ENCODE results near the gene KRT9.
"Not testable (repeated sequence)": the region's sequence is repeated elsewhere in the genome, so short reads cannot be mapped to it uniquely, and the experiment has no call there.

Gene KRT9

GRCh38 chr17:41585301-41586056 is 13.6 kb upstream of the KRT9 start:
- no peak for DNase-seq (ENCODE audit: low read depth)
- H3K4me3 ChIP-seq (ENCODE audit: low read depth, low read length) = no peak overlapping the region
- no peak for TF ChIP-seq CTCF (conservative IDR thresholded peaks at IDR 0.05; ENCODE audit: low read depth, low read length)

- not testable (repeated sequence) for H3K4me3 ChIP-seq (ENCODE audit: low read depth, low read length); DNase-seq (ENCODE audit: low read depth)
Measured at GRCh38 chr17:41584331-41584927, 12.6 kb upstream of the KRT9 start.

- H3K4me3 ChIP-seq (ENCODE audit: low read depth, low read length) = no peak overlapping the region
Measured at GRCh38 chr17:41583137-41584127, 11.6 kb upstream of the KRT9 start.

GRCh38 chr17:41582061-41582968 is 10.5 kb upstream of the KRT9 start:
- not testable (repeated sequence) for DNase-seq (ENCODE audit: low read depth); H3K4me3 ChIP-seq (ENCODE audit: low read depth, low read length)

More at GRCh38 chr17:41583137-41584127, 11.6 kb upstream of the KRT9 start:
- no peak for DNase-seq (ENCODE audit: low read depth)
- TF ChIP-seq CTCF (conservative IDR thresholded peaks at IDR 0.05; ENCODE audit: low read depth, low read length) = no peak

- TF ChIP-seq CTCF (conservative IDR thresholded peaks at IDR 0.05; ENCODE audit: low read depth, low read length) = no peak
- H3K4me3 ChIP-seq (ENCODE audit: low read depth, low read length) = no peak overlapping the region
- DNase-seq (ENCODE audit: low read depth) = no peak
Measured at GRCh38 chr17:41581366-41582060, 9.7 kb upstream of the KRT9 start.

- H3K4me3 ChIP-seq (ENCODE audit: low read depth, low read length) = no peak overlapping the region
- no peak for DNase-seq (ENCODE audit: low read depth)
- no peak for TF ChIP-seq CTCF (conservative IDR thresholded peaks at IDR 0.05; ENCODE audit: low read depth, low read length)
Measured at GRCh38 chr17:41580687-41581365, 9.0 kb upstream of the KRT9 start.

GRCh38 chr17:41580244-41580575 is 8.4 kb upstream of the KRT9 start:
- no peak overlapping the region for H3K4me3 ChIP-seq (ENCODE audit: low read depth, low read length)
- DNase-seq (ENCODE audit: low read depth) = no peak
- TF ChIP-seq CTCF (conservative IDR thresholded peaks at IDR 0.05; ENCODE audit: low read depth, low read length) = no peak
